ENCODE results near the gene SMARCA1.

The SMARCA1 gene

DNA sequence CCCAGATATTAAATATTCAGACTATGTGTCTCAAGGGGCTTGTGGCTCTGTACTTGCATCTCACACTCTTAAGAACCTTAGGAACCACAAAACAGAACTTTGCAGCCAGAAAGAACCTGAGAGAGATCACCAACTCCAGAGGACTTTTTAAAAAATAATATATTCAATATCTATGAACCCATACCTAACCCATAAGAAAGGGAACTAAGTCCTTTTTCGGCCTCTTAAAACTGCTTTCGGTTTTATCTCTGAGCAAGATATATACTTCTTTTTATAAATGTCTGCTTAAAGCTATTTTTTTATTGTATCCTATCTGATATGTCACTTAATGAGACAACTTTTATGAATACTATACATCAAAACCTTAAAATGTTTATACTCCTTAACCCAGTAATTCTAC lies 10.9 kb downstream of the SMARCA1 start:
- no peaks in the 10 kb centered on the region for H3K4me1 ChIP-seq (ENCODE audit: insufficient read depth, insufficient read length)
- no peaks in the 10 kb centered on the region for H3K27me3 ChIP-seq (ENCODE audit: insufficient read depth, insufficient read length)
- no peak overlapping the region for H3K4me3 ChIP-seq (ENCODE audit: insufficient read length, low read depth)
- H3K9me3 ChIP-seq (ENCODE audit: insufficient read depth, low read length): no peaks in the 10 kb centered on the region
- peaks cover 12% of the 10 kb centered on the region for H3K36me3 ChIP-seq (ENCODE audit: insufficient read depth, insufficient read length, low read length)
- DNase-seq (ENCODE audit: low read depth, low spot score): no peak
- TF ChIP-seq SUZ12 (IDR thresholded peaks at IDR 0.05; ENCODE audit: extremely low read depth, insufficient read depth, insufficient read length): no peak
- TF ChIP-seq YY1 (IDR thresholded peaks at IDR 0.05; ENCODE audit: insufficient read depth, insufficient read length): no peak
- no peak for TF ChIP-seq ZNF274 (IDR thresholded peaks at IDR 0.05; ENCODE audit: low read depth, low read length)
- no peak overlapping the region for H3K9ac ChIP-seq (ENCODE audit: insufficient read length, low read depth)

GRCh38 chrX:129511689-129512088 lies 11.6 kb downstream of the SMARCA1 start:
- H3K9me3 ChIP-seq (ENCODE audit: insufficient read depth, low read length): no peaks in the 10 kb centered on the region
- H3K27me3 ChIP-seq (ENCODE audit: insufficient read depth, insufficient read length): no peaks in the 10 kb centered on the region
- TF ChIP-seq YY1 (IDR thresholded peaks at IDR 0.05; ENCODE audit: insufficient read depth, insufficient read length) (no peak), SUZ12 (IDR thresholded peaks at IDR 0.05; ENCODE audit: extremely low read depth, insufficient read depth, insufficient read length) (no peak), ZNF274 (IDR thresholded peaks at IDR 0.05; ENCODE audit: low read depth, low read length) (no peak)
- no peak overlapping the region for H3K4me3 ChIP-seq (ENCODE audit: insufficient read length, low read depth)
- H3K36me3 ChIP-seq (ENCODE audit: insufficient read depth, insufficient read length, low read length): peaks cover 12% of the 10 kb centered on the region
- DNase-seq (ENCODE audit: low read depth, low spot score): no peak
- H3K4me1 ChIP-seq (ENCODE audit: insufficient read depth, insufficient read length): no peaks in the 10 kb centered on the region
- no peak overlapping the region for H3K9ac ChIP-seq (ENCODE audit: insufficient read length, low read depth)

GRCh38 chrX:129510331-129510730 lies 13.0 kb downstream of the SMARCA1 start:
- no peak overlapping the region for H3K4me3 ChIP-seq (ENCODE audit: insufficient read length, low read depth)
- peaks cover 9% of the 10 kb centered on the region for H3K36me3 ChIP-seq (ENCODE audit: insufficient read depth, insufficient read length, low read length)
- TF ChIP-seq SUZ12 (IDR thresholded peaks at IDR 0.05; ENCODE audit: extremely low read depth, insufficient read depth, insufficient read length) (no peak), YY1 (IDR thresholded peaks at IDR 0.05; ENCODE audit: insufficient read depth, insufficient read length) (no peak), ZNF274 (IDR thresholded peaks at IDR 0.05; ENCODE audit: low read depth, low read length) (no peak)
- H3K9ac ChIP-seq (ENCODE audit: insufficient read length, low read depth): no peak overlapping the region
- no peaks in the 10 kb centered on the region for H3K27me3 ChIP-seq (ENCODE audit: insufficient read depth, insufficient read length)
- H3K9me3 ChIP-seq (ENCODE audit: insufficient read depth, low read length): no peaks in the 10 kb centered on the region
- H3K4me1 ChIP-seq (ENCODE audit: insufficient read depth, insufficient read length): no peaks in the 10 kb centered on the region
- no peak for DNase-seq (ENCODE audit: low read depth, low spot score)

GRCh38 chrX:129497146-129497843 lies 26.0 kb downstream of the SMARCA1 start:
- TF ChIP-seq YY1 (IDR thresholded peaks at IDR 0.05; ENCODE audit: insufficient read depth, insufficient read length): no peak
- Histone ChIP-seq H3K9ac (ENCODE audit: insufficient read length, low read depth) (no peak overlapping the region), H3K27me3 (ENCODE audit: insufficient read depth, insufficient read length) (no peaks in the 10 kb centered on the region), H3K4me1 (ENCODE audit: insufficient read depth, insufficient read length) (no peaks in the 10 kb centered on the region), H3K4me3 (ENCODE audit: insufficient read length, low read depth) (no peak overlapping the region), H3K36me3 (ENCODE audit: insufficient read depth, insufficient read length, low read length) (peaks cover 14% of the 10 kb centered on the region), H3K9me3 (ENCODE audit: insufficient read depth, low read length) (no peaks in the 10 kb centered on the region)
- no peak for DNase-seq (ENCODE audit: low read depth, low spot score)

DNA sequence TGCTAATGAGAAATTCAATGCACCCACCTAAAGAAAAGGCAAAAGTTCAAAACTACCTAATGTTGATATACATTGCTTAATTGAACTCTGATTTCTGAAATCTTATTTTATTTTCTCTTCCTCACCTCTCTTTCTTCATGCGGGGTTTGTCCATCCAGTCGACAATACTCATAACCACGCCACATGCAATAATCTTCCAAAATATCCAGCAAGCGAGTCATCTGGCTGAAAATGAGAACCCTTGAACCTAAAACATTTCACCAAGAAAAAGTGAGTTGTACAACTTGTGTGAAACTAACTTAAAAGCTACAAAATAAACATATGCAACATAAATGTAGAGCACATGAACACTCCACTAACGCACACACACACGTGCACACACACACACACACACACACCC lies 26.7 kb downstream of the SMARCA1 start:
- Histone ChIP-seq H3K4me3 (ENCODE audit: insufficient read length, low read depth) (no peak overlapping the region), H3K4me1 (ENCODE audit: insufficient read depth, insufficient read length) (no peaks in the 10 kb centered on the region), H3K9me3 (ENCODE audit: insufficient read depth, low read length) (no peaks in the 10 kb centered on the region), H3K9ac (ENCODE audit: insufficient read length, low read depth) (no peak overlapping the region), H3K36me3 (ENCODE audit: insufficient read depth, insufficient read length, low read length) (peaks cover 13% of the 10 kb centered on the region), H3K27me3 (ENCODE audit: insufficient read depth, insufficient read length) (no peaks in the 10 kb centered on the region)
- DNase-seq (ENCODE audit: low read depth, low spot score): no peak
- TF ChIP-seq SUZ12 (IDR thresholded peaks at IDR 0.05; ENCODE audit: extremely low read depth, insufficient read depth, insufficient read length): no peak
- TF ChIP-seq ZNF274 (IDR thresholded peaks at IDR 0.05; ENCODE audit: low read depth, low read length): no peak
- TF ChIP-seq YY1 (IDR thresholded peaks at IDR 0.05; ENCODE audit: insufficient read depth, insufficient read length): no peak

DNA sequence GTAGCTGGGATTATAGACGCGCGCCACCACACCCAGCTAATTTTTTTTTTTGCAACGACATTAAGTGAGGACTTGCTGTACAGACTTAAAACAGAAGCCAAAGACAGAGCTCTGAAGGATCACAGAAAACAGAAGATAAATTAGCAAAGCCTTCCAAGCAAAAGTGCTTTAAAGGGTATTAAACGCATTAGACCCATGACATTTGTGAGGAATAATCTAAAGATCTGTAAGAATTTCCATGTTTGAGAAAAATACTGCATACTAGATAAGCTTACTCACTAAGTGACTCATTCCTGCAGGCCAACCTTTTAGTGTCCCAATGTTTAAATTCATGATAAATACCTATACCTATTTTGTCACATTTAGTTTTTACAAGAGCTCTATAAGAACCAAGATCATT lies 27.4 kb downstream of the SMARCA1 start:
- no peaks in the 10 kb centered on the region for H3K4me1 ChIP-seq (ENCODE audit: insufficient read depth, insufficient read length)
- no peak for TF ChIP-seq YY1 (IDR thresholded peaks at IDR 0.05; ENCODE audit: insufficient read depth, insufficient read length)
- no peak for TF ChIP-seq SUZ12 (IDR thresholded peaks at IDR 0.05; ENCODE audit: extremely low read depth, insufficient read depth, insufficient read length)
- TF ChIP-seq ZNF274 (IDR thresholded peaks at IDR 0.05; ENCODE audit: low read depth, low read length): no peak
- DNase-seq (ENCODE audit: low read depth, low spot score): no peak
- H3K27me3 ChIP-seq (ENCODE audit: insufficient read depth, insufficient read length): no peaks in the 10 kb centered on the region
- no peak overlapping the region for H3K4me3 ChIP-seq (ENCODE audit: insufficient read length, low read depth)
- H3K9me3 ChIP-seq (ENCODE audit: insufficient read depth, low read length): no peaks in the 10 kb centered on the region
- H3K36me3 ChIP-seq (ENCODE audit: insufficient read depth, insufficient read length, low read length): peaks cover 20% of the 10 kb centered on the region
- H3K9ac ChIP-seq (ENCODE audit: insufficient read length, low read depth): no peak overlapping the region

- TF ChIP-seq YY1 (IDR thresholded peaks at IDR 0.05; ENCODE audit: insufficient read depth, insufficient read length) (no peak), SUZ12 (IDR thresholded peaks at IDR 0.05; ENCODE audit: extremely low read depth, insufficient read depth, insufficient read length) (no peak), ZNF274 (IDR thresholded peaks at IDR 0.05; ENCODE audit: low read depth, low read length) (no peak)
- H3K4me1 ChIP-seq (ENCODE audit: insufficient read depth, insufficient read length): no peaks in the 10 kb centered on the region
Observed at GRCh38 chrX:129494887-129495286, 28.4 kb downstream of the SMARCA1 start.

More at GRCh38 chrX:129494887-129495286, 28.4 kb downstream of the SMARCA1 start:
- no peaks in the 10 kb centered on the region for H3K9me3 ChIP-seq (ENCODE audit: insufficient read depth, low read length)
- H3K9ac ChIP-seq (ENCODE audit: insufficient read length, low read depth): no peak overlapping the region
- peaks cover 21% of the 10 kb centered on the region for H3K36me3 ChIP-seq (ENCODE audit: insufficient read depth, insufficient read length, low read length)
- DNase-seq (ENCODE audit: low read depth, low spot score): no peak
- no peak overlapping the region for H3K4me3 ChIP-seq (ENCODE audit: insufficient read length, low read depth)
- H3K27me3 ChIP-seq (ENCODE audit: insufficient read depth, insufficient read length): no peaks in the 10 kb centered on the region

Data from NT2/D1 (cell line).